Activated CD8-positive, alpha-beta T cell treated with anti-CD3 and anti-CD28 coated beads for 36 hours (primary cell): Measurements from ENCODE around the gene SLC37A4. TPM values are rescaled to one million over a fixed set of nuclear protein-coding genes. Genes with fewer than 3 reads are reported as not detected.
A peak's percentile ranks its signal among the peaks of the same experiment; 100 is the strongest.
"Not testable (repeated sequence)": the region's sequence is repeated elsewhere in the genome, so short reads cannot be mapped to it uniquely, and the experiment has no call there.

ENCODE experiments used
- ATAC-seq: fragments of 200-7000 bp; cut with Tn5 transposase; one replicate; pipeline ENCODE4 v1.10.0; 2021; ENCODE audit warnings: mild to moderate bottlenecking, moderate library complexity
- CTCF ChIA-PET: fragments of 350-600 bp; sonication (Branson Sonifier 250); formaldehyde crosslinking; loops from one replicate; lab custom pipeline; 2021; ENCODE audit warnings: antibody characterized with exemption; lab: Charles Lee
- POLR2A ChIA-PET: fragments of 350-600 bp; sonication (Branson Sonifier 250); formaldehyde crosslinking; loops from one replicate; lab custom pipeline; 2021; ENCODE audit warnings: antibody characterized with exemption; lab: Charles Lee
- DNase-seq: peaks from one replicate; pipeline ENCODE4 v3.0.0-alpha.2; 2020
- H3K27ac Mint-ChIP-seq: one replicate; pipeline ENCODE4 v1.8.0; 2021; ENCODE audit warnings: mild to moderate bottlenecking, mixed read lengths
- H3K27me3 Mint-ChIP-seq: one replicate; pipeline ENCODE4 v1.8.0; 2021; ENCODE audit warnings: mixed read lengths
- H3K36me3 Mint-ChIP-seq: one replicate; pipeline ENCODE4 v1.8.0; 2021; ENCODE audit warnings: low read depth, mixed read lengths
- H3K4me1 Mint-ChIP-seq: one replicate; pipeline ENCODE4 v1.8.0; 2021; ENCODE audit warnings: low read depth, mixed read lengths
- H3K4me3 Mint-ChIP-seq: one replicate; pipeline ENCODE4 v1.8.0; 2021; ENCODE audit warnings: mild to moderate bottlenecking, moderate library complexity, mixed read lengths
- H3K9me3 Mint-ChIP-seq: one replicate; pipeline ENCODE4 v1.8.0; 2021; ENCODE audit warnings: mixed read lengths
- intact Hi-C: fragments of 100-400 bp; cut with micrococcal nuclease; formaldehyde crosslinking; loops from one replicate; pipeline ENCODE4 v1.10.0; 2022
- total RNA-seq, 2 experiments: library from RNA; stranded (reverse); gene quantifications; one replicate each; pipeline ENCODE4 v1.2.3, GENCODE V29; 2021
- TF ChIP-seq, protein P1 (sequence below): fragments of 200-600 bp; IDR thresholded peaks from one replicate; pipeline ENCODE4 v1.8.0; 2022; ENCODE audit warnings: antibody characterized with exemption, mild to moderate bottlenecking

SLC37A4 gene
- total RNA-seq, 2 experiments from 2014 or later, result 32.4 to 35.2 TPM

DNA sequence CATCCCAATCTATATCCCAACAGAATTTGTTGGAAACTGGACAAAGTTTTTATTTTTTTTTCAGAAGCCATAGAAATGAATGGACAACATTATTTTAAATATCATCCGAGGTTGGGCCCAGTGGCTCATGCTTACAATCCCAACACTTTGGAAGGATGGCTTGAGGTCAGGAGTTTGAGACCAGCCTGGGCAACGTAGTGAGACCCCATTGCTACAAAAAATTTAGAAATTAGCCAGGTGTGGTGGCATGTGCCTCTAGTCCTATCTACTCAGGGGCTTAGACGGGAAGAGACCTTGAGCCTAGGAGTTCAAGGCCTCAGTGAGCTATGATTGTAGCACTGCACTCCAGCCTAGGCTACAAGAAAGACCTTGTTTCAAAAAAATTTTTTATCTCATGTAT is 4.1 kb upstream of the SLC37A4 start:
- Mint-ChIP-seq H3K27ac (no peak overlapping the region), H3K4me1 (peaks cover 6% of the 10 kb centered on the region), H3K27me3 (no peaks in the 10 kb centered on the region), H3K9me3 (no peaks in the 10 kb centered on the region), H3K36me3 (no peaks in the 10 kb centered on the region), H3K4me3 (no peak overlapping the region)
- CTCF ChIA-PET, result interaction anchor here (0.7 to 1.0 kb wide), 2 partner anchors 345 to 1962 kb away, joined by 3 read pairs; no protein-coding TSS in a partner anchor
- no peak for ATAC-seq
- TF ChIP-seq, protein P1, sequence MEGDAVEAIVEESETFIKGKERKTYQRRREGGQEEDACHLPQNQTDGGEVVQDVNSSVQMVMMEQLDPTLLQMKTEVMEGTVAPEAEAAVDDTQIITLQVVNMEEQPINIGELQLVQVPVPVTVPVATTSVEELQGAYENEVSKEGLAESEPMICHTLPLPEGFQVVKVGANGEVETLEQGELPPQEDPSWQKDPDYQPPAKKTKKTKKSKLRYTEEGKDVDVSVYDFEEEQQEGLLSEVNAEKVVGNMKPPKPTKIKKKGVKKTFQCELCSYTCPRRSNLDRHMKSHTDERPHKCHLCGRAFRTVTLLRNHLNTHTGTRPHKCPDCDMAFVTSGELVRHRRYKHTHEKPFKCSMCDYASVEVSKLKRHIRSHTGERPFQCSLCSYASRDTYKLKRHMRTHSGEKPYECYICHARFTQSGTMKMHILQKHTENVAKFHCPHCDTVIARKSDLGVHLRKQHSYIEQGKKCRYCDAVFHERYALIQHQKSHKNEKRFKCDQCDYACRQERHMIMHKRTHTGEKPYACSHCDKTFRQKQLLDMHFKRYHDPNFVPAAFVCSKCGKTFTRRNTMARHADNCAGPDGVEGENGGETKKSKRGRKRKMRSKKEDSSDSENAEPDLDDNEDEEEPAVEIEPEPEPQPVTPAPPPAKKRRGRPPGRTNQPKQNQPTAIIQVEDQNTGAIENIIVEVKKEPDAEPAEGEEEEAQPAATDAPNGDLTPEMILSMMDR, result no peak
- DNase-seq, result no peak
- intact Hi-C loops, result no loop called here
- POLR2A ChIA-PET, result interaction anchor here (0.7 to 1.4 kb wide), 4 partner anchors 16 to 38 kb away, joined by 3 read pairs; no protein-coding TSS in a partner anchor

- DNase-seq, H3K9me3 Mint-ChIP-seq, H3K27me3 Mint-ChIP-seq, H3K27ac Mint-ChIP-seq, H3K36me3 Mint-ChIP-seq, intact Hi-C loops, ATAC-seq, H3K4me3 Mint-ChIP-seq: not testable (repeated sequence)
- ChIA-PET CTCF (interaction anchor here (0.9 kb wide), 1 partner anchor 11 kb away, joined by 4 read pairs; no protein-coding TSS in a partner anchor), POLR2A (interaction anchor here (0.8 to 1.1 kb wide), 2 partner anchors 23 to 36 kb away, joined by 3 to 4 read pairs; partner anchors contain the start of gene CENATAC)
- peaks cover 20% of the 10 kb centered on the region for H3K4me1 Mint-ChIP-seq
Observed at GRCh38 chr11:119033421-119033820, 2.7 kb upstream of the SLC37A4 start.

GRCh38 chr11:119031912-119032280 is 1.2 kb upstream of the SLC37A4 start:
- intact Hi-C loops, result no loop called here
- DNase-seq, result no peak
- ATAC-seq, result no peak
- no peaks in the 10 kb centered on the region for H3K9me3 Mint-ChIP-seq
- no peaks in the 10 kb centered on the region for H3K27me3 Mint-ChIP-seq
- peaks cover 16% of the 10 kb centered on the region for H3K36me3 Mint-ChIP-seq
- ChIA-PET POLR2A (interaction anchor here (1.7 to 8.4 kb wide), 4 partner anchors 15 to 290 kb away, joined by 4 to 98 read pairs (median 7); partner anchors contain the start of genes DDX6, RPS25 and TRAPPC4), CTCF (interaction anchor here (0.7 to 2.7 kb wide), 9 partner anchors 9 to 136 kb away, joined by 3 to 20 read pairs (median 6); partner anchors contain the start of genes HYOU1, RPS25, TRAPPC4 and VPS11)
- peaks cover 21% of the 10 kb centered on the region for H3K4me1 Mint-ChIP-seq
- H3K4me3 Mint-ChIP-seq, result no peak overlapping the region
- no peak overlapping the region for H3K27ac Mint-ChIP-seq
- TF ChIP-seq, protein P1, result no peak

GRCh38 chr11:119030029-119030328 is 698 bp downstream of the SLC37A4 start:
- H3K27me3 Mint-ChIP-seq, result no peaks in the 10 kb centered on the region
- H3K27ac Mint-ChIP-seq, result peak overlapping the region; percentile 90
- peaks cover 24% of the 10 kb centered on the region for H3K36me3 Mint-ChIP-seq
- DNase-seq (no peak), ATAC-seq (no peak)
- peak overlapping the region; percentile 70 for H3K4me3 Mint-ChIP-seq
- TF ChIP-seq, protein P1, result no peak
- ChIA-PET CTCF (interaction anchor here (0.7 to 2.7 kb wide), 7 partner anchors 11 to 167 kb away, joined by 3 to 20 read pairs (median 5); partner anchors contain the start of genes HYOU1, RPS25 and VPS11), POLR2A (interaction anchor here (0.8 to 8.4 kb wide), 12 partner anchors 13 to 91 kb away, joined by 3 to 98 read pairs (median 4); partner anchors contain the start of genes CENATAC, DPAGT1, HINFP and RPS25)
- intact Hi-C loops, result no loop called here
- H3K9me3 Mint-ChIP-seq, result no peaks in the 10 kb centered on the region
- peaks cover 28% of the 10 kb centered on the region for H3K4me1 Mint-ChIP-seq

GRCh38 chr11:119029340-119030028 is 1.2 kb downstream of the SLC37A4 start:
- Mint-ChIP-seq H3K27ac (peak overlapping the region; percentile 90), H3K4me3 (peak overlapping the region; percentile 70), H3K9me3 (no peaks in the 10 kb centered on the region), H3K36me3 (peaks cover 25% of the 10 kb centered on the region), H3K27me3 (no peaks in the 10 kb centered on the region), H3K4me1 (peaks cover 32% of the 10 kb centered on the region)
- peak; percentile 85 for DNase-seq
- ATAC-seq, result peak; percentile 57
- TF ChIP-seq, protein P1, result no peak
- ChIA-PET POLR2A (interaction anchor here (0.8 to 8.4 kb wide), 10 partner anchors 12 to 72 kb away, joined by 3 to 98 read pairs (median 4); partner anchors contain the start of genes CENATAC, DPAGT1, RPS25 and TRAPPC4), CTCF (interaction anchor here (1.0 to 2.7 kb wide), 4 partner anchors 10 to 38 kb away, joined by 5 to 20 read pairs (median 13); partner anchors contain the start of genes HYOU1, RPS25 and VPS11)
- intact Hi-C loops, result no loop called here
